ENCODE measurements around the gene APBA2.

The APBA2 gene

GRCh38 chr15:29132735-29133181 is 247.0 kb downstream of the APBA2 start:
- H3K4me3 ChIP-seq (ENCODE audit: low read depth, low read length) = no peak overlapping the region
- DNase-seq (ENCODE audit: low read depth) = no peak

GRCh38 chr15:29133321-29133720 is 247.5 kb downstream of the APBA2 start:
- H3K4me3 ChIP-seq (ENCODE audit: low read depth, low read length) = no peak overlapping the region
- TF ChIP-seq CTCF (IDR thresholded peaks at IDR 0.05; ENCODE audit: control insufficient read depth, extremely low read depth, insufficient read depth) = no peak
- DNase-seq (ENCODE audit: low read depth) = no peak

More at GRCh38 chr15:29132735-29133181, 247.0 kb downstream of the APBA2 start:
- no peak for TF ChIP-seq CTCF (IDR thresholded peaks at IDR 0.05; ENCODE audit: control insufficient read depth, extremely low read depth, insufficient read depth)

GRCh38 chr15:29133791-29134190 is 248.0 kb downstream of the APBA2 start:
- no peak for TF ChIP-seq CTCF (IDR thresholded peaks at IDR 0.05; ENCODE audit: control insufficient read depth, extremely low read depth, insufficient read depth)

GRCh38 chr15:29134239-29134638 is 248.5 kb downstream of the APBA2 start:
- TF ChIP-seq CTCF (IDR thresholded peaks at IDR 0.05; ENCODE audit: control insufficient read depth, extremely low read depth, insufficient read depth) = no peak
- no peak for DNase-seq (ENCODE audit: low read depth)
- H3K4me3 ChIP-seq (ENCODE audit: low read depth, low read length) = no peak overlapping the region

More at GRCh38 chr15:29133791-29134190, 248.0 kb downstream of the APBA2 start:
- H3K4me3 ChIP-seq (ENCODE audit: low read depth, low read length) = no peak overlapping the region
- DNase-seq (ENCODE audit: low read depth) = no peak

- no peak for DNase-seq (ENCODE audit: low read depth)
These were observed 249.0 kb downstream of the APBA2 start for GRCh38 chr15:29134641-29135308.

GRCh38 chr15:29135309-29135657 is 249.5 kb downstream of the APBA2 start:
- no peak for TF ChIP-seq CTCF (IDR thresholded peaks at IDR 0.05; ENCODE audit: control insufficient read depth, extremely low read depth, insufficient read depth)
- H3K4me3 ChIP-seq (ENCODE audit: low read depth, low read length) = no peak overlapping the region
- DNase-seq (ENCODE audit: low read depth) = no peak

More at GRCh38 chr15:29134641-29135308, 249.0 kb downstream of the APBA2 start:
- TF ChIP-seq CTCF (IDR thresholded peaks at IDR 0.05; ENCODE audit: control insufficient read depth, extremely low read depth, insufficient read depth) = no peak
- H3K4me3 ChIP-seq (ENCODE audit: low read depth, low read length) = no peak overlapping the region
